ENCODE data around the gene TSPAN5.

The TSPAN5 gene

GRCh38 chr4:98672583-98673287 is 14.3 kb upstream of the TSPAN5 start:
- DNase-seq, result no peak

- no peak for DNase-seq
Measured at GRCh38 chr4:98671131-98671530, 12.7 kb upstream of the TSPAN5 start.

GRCh38 chr4:98670186-98670585 is 11.8 kb upstream of the TSPAN5 start:
- no peak for DNase-seq

- DNase-seq, result no peak
Measured at GRCh38 chr4:98669577-98669976, 11.2 kb upstream of the TSPAN5 start.

GRCh38 chr4:98664959-98665358 is 6.5 kb upstream of the TSPAN5 start:
- no peak for DNase-seq

- DNase-seq, result peak; percentile 80
Measured at GRCh38 chr4:98663226-98664006, 5.0 kb upstream of the TSPAN5 start.

GRCh38 chr4:98662626-98663225 is 4.3 kb upstream of the TSPAN5 start:
- DNase-seq, result peak; percentile 46

GRCh38 chr4:98662055-98662453 is 3.6 kb upstream of the TSPAN5 start:
- DNase-seq, result no peak

- no peak for DNase-seq
Measured at GRCh38 chr4:98661371-98662054, 3.1 kb upstream of the TSPAN5 start.

GRCh38 chr4:98659741-98660462 is 1.5 kb upstream of the TSPAN5 start:
- DNase-seq, result no peak

GRCh38 chr4:98659106-98659592 is 738 bp upstream of the TSPAN5 start:
- DNase-seq, result no peak

- DNase-seq, result peak; percentile 42
Measured at GRCh38 chr4:98657531-98658286, 702 bp downstream of the TSPAN5 start.

- no peak for DNase-seq
Measured at GRCh38 chr4:98656886-98657285, 1.5 kb downstream of the TSPAN5 start.

GRCh38 chr4:98656443-98656842 is 2.0 kb downstream of the TSPAN5 start:
- DNase-seq, result no peak

GRCh38 chr4:98653890-98654867 is 4.2 kb downstream of the TSPAN5 start:
- no peak for DNase-seq

GRCh38 chr4:98652996-98653395 is 5.4 kb downstream of the TSPAN5 start:
- DNase-seq, result no peak

- no peak for DNase-seq
Measured at GRCh38 chr4:98648602-98649001, 9.8 kb downstream of the TSPAN5 start.

GRCh38 chr4:98646422-98646821 is 12.0 kb downstream of the TSPAN5 start:
- DNase-seq, result no peak

- no peak for DNase-seq
Measured at GRCh38 chr4:98645527-98645926, 12.9 kb downstream of the TSPAN5 start.

- DNase-seq, result peak; percentile 33
Measured at GRCh38 chr4:98643755-98644154, 14.7 kb downstream of the TSPAN5 start.

Measured in CD4-positive, alpha-beta T cell treated with Interleukin-21 for 1 hour (primary cell).